ENCODE data around the gene ASB12. TPM values are rescaled to one million over a fixed set of nuclear protein-coding genes. Genes with fewer than 3 reads are reported as not detected.

Gene ASB12
- total RNA-seq, 4 donors from 2014 or later = not detected

- no peak for TF ChIP-seq CTCF (IDR thresholded peaks at IDR 0.05; ENCODE audit: low read depth)
Observed at GRCh38 chrX:64182208-64182607, 48.2 kb downstream of the ASB12 start.

GRCh38 chrX:64176876-64177275, 53.5 kb downstream of the ASB12 start:
- no peak for TF ChIP-seq CTCF (IDR thresholded peaks at IDR 0.05; ENCODE audit: low read depth)

Small RNA genes within 50 kb of the gene (small RNA-seq; reads per million reads assigned to genes)
- not detected for gene RN7SL799P

Other genes with a start within 250 kb of the ASB12 start
- 1 to 10 TPM; 2.5 to 3.3 (median 3.0) TPM for gene AMER1, start 24.9 kb downstream of the ASB12 start, total RNA-seq
- 1 to 10 TPM in 3 of 4 donors, under 1 TPM in 1; 0.88 to 2.5 (median 1.6) TPM for gene MTMR8, start 164.8 kb upstream of the ASB12 start, total RNA-seq